ENCODE measurements around the gene NKD1.

The NKD1 gene

GRCh38 chr16:50616386-50616785 is 68.2 kb downstream of the NKD1 start:
- no peak for DNase-seq

- no peak for DNase-seq
These were observed 68.9 kb downstream of the NKD1 start for GRCh38 chr16:50616883-50617645.

- no peak for DNase-seq
These were observed 69.5 kb downstream of the NKD1 start for GRCh38 chr16:50617646-50618184.

GRCh38 chr16:50618238-50618918 is 70.2 kb downstream of the NKD1 start:
- no peak for DNase-seq

- no peak for DNase-seq
These were observed 71.7 kb downstream of the NKD1 start for GRCh38 chr16:50619702-50620491.

- DNase-seq: no peak
These were observed 72.7 kb downstream of the NKD1 start for GRCh38 chr16:50620646-50621451.

GRCh38 chr16:50621452-50621792 is 73.2 kb downstream of the NKD1 start:
- DNase-seq: no peak

- DNase-seq: no peak
These were observed 73.8 kb downstream of the NKD1 start for GRCh38 chr16:50622029-50622428.

- no peak for DNase-seq
These were observed 74.6 kb downstream of the NKD1 start for GRCh38 chr16:50622643-50623369.

- DNase-seq: no peak
These were observed 76.3 kb downstream of the NKD1 start for GRCh38 chr16:50624449-50624970.

- DNase-seq: no peak
These were observed 77.2 kb downstream of the NKD1 start for GRCh38 chr16:50625374-50625773.

- no peak for DNase-seq
These were observed 78.7 kb downstream of the NKD1 start for GRCh38 chr16:50626868-50627267.

- DNase-seq: peak; percentile 46 to 61
These were observed 79.2 kb downstream of the NKD1 start for GRCh38 chr16:50627419-50627818.

GRCh38 chr16:50628156-50628802 is 80.1 kb downstream of the NKD1 start:
- DNase-seq: no peak

- no peak for DNase-seq
These were observed 81.1 kb downstream of the NKD1 start for GRCh38 chr16:50629334-50629733.

- DNase-seq: no peak
These were observed 82.3 kb downstream of the NKD1 start for GRCh38 chr16:50630394-50631020.

GRCh38 chr16:50631249-50631984 is 83.2 kb downstream of the NKD1 start:
- DNase-seq: no peak

- no peak for DNase-seq
These were observed 83.9 kb downstream of the NKD1 start for GRCh38 chr16:50631985-50632576.
